CD4-positive, alpha-beta T cell treated with Interleukin-12 subunit alpha and Interleukin-12 subunit beta, for 1 hour (primary cell): Measurements from ENCODE around the gene PERCC1.

Experiments used
- DNase-seq: peaks from one replicate; pipeline ENCODE4 v3.0.0-alpha.2; 2020

Gene PERCC1

DNA sequence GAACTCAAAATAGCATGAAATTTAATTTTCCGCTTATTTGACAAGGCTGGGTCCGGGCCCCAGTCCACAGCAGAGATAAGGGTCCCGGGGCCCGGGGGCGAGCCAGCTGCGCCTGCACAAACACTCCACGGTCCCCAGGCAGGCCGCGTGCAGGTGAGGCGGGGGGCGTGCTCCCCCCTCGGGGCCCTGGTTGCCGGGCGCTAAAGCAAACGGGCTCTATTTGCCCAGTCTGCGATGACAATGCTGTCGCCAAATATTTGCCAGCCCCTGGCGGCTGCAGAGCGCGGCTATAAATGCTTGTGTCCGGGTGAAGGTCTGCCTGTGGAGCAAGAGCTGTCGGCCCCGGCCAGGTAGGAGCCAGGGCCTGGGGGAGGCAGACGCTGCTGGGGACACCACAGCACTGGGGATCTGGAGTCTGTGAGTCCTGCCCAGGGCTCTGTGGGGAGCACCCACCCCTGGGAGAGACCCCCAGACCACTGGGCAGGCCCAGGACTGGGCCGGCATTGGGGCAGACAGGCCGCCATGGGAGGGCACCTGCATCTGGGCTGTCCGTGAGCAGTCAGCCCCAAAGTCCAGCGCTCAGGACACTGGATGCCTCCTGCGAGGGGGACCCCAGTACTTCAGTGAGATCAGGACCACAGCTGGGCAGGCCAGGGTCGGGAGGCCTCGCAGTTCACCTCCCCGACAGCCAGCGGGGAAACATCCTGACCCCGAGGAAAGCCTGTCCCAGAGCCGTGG is at the start of gene PERCC1:
PERCC1 (plus strand) TSS at position 320 of the 738 bp plus-strand sequence. CDS start 1,516 bp downstream, outside the sequence.
- no peak for DNase-seq

DNA sequence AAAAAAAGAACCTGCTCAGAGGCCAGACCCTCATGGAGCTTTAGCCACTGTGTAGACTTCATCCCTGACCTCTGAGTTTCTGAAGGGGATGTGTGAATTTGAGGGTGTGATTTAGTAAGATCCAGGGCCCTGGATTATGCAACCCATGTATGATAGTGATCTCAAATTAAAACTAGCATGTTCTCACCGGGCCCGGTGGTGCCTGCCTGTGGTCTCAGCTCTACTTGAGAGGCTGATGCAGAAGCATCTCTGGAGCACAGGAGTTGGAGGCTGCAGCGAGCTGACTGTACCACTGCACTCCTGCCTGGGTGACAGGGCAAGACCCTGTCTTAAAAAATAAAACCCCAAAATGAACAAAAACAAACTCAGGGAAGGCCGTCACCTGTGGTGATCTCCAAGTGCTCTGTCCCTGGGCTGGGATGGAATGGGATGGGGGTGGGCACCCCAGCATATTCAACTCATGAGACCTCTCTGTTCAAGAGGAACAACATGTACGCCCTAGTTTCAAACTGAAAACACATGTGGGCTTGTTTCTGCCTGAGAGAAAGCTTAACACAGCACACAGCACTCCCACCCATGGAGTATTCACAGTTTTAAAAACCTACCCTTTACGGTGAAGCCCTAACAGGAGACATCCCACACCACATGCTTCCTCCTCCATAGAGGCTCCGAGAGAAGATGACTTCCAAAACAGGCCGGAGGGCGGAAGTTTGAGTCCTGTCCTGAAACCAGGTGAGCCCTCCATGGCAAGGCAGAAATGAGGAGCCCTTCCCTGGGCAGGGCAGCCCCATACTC is 49.1 kb upstream of the PERCC1 start:
- DNase-seq: no peak

DNA sequence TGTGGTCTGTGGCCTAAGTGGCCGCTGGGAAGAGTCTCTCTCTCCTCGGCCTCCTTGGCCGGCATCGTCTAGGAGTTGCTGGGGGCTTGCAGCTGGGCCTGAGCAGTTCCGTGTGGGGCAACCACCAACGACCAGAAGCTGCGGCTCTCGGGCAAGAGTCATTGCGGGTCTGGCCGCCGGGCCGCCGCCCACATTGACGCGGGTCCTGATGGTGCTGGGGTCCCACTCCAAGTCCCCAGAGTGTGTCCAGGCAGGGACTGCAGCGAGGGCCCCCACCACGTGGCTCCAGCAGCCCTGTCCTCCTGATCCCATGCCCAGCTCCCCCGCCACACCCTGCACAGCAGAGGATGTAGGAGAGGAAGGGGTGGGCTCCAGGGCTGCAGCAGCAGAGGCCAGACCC is 47.3 kb upstream of the PERCC1 start:
- DNase-seq: no peak

DNA sequence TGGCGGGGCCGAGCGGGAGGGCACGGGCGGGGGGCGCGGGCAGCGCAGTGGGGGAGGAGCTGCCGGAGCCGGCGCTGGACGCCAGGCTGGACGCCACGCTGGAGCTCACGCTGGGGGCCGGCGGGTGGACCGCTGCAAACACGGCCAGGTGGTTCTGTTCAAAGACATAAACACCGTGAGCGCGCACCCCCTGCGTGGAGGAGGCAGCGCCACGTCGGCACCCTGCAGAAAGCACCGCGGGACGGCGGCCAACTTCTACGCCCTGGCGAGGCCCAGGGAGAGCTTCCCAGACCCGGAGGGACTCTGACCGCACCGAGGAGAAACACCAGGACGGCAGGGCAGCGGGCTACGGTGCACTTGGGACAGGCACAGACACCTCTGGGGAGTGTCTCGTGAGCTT is 45.6 kb upstream of the PERCC1 start:
- no peak for DNase-seq

DNA sequence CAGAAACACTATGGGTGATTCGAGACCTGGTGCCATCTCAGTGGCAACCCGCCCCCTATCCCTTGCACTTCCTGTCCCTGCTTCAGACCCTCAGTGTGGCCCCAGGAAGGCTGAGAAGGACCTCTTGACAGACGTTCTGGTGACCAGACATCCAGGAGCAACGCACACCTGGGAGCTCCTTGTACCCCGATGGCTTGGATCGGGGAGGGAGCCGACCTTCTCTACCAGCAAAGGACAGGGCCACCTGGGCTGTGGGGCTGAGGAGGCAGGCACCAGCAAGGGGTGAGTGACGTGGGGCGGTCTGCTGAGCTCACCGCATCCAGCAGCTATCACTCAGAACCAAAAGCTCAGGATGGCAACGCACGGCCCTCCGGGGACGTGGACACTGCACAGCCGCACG is 43.5 kb upstream of the PERCC1 start:
- DNase-seq: no peak

DNA sequence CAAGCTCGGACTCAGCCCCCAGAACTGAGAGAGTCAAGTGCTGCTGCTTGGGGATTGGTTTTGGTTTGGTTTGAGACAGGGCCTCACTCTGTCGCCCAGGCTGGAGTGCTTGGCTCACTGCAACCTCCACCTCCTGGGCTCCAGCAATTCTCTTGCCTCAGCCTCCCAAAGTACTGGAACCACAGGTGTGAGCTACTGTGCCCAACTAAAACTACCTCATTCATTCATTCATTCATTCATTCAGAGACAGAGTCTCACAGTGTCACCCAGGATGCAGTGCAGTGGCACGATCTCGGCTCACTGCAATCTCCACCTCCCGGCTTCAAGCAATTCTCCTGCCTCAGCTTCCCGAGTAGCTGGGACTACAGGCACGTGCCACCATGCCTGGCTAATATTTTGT is 41.1 kb upstream of the PERCC1 start:
- no peak for DNase-seq

DNA sequence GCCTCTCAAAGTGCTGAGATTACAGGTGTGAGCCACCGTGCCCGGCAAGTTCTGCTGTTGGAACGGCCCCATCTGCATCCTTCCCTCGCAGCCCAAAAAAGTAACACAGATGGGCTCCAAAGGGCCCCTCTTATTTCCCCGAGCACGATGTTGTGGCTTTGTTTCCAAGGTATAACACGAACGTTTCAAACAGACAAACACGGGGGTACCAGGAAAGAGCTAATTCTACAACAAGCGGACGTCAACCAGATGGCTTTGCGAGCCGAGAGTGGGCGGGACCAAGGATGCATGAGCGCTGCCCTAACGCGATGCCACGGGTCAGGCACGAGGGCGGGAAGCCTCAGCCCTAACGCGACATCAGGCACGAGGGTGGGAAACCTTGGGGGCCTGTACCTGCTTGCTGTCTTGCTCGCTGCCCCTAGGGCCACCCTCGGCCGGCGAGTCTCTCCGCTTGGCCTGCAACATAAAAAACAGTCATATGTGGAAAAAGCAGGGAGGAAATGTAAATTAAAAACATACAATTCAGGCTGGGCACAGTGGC is 40.6 kb upstream of the PERCC1 start:
- no peak for DNase-seq

DNA sequence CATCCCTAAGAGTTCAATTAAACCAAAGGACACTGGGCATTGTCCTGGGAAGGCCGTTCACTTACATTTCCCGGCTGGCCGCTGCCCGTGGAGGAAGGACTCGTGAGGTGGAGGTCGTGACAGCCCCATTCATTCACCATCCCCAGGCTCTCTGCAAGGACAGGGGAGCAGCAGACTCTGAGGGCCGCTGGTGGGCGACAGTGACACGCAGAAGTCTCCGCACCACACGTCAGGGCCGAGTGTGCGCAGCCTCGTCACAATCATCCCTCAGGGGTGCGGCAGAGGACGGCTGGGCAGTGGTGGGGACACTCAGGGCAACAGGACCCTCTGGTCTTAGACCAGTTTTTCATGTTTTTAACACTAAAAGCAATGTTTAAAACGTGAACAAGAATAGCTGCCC is 38.1 kb upstream of the PERCC1 start:
- no peak for DNase-seq

DNA sequence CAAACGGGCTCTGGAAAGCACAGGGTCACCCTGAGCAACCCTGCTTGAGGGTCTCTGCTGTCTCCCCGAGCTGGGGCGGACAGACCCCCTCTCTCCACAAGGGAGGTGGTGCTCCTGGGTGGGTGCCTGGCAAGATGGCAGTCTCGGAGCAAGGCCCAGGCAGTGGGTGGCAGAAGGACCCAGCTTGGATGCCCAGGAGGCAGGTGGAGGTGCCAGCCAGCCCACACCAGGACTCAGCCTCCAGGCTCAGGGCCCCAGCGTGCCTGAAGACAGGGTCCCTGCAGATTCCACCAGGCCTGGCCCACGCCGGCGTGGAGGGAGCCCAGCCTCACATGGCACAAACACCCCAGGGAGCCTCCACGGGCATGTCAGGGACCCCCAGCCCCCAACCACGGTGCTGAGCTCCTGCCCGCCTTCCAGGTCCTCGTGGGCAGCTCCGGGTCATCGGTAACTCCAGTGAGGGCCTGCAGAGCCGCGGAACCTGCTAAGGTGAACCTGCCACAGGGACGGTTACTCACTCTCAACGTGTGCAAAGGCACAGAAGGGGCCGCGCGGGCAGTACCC is 37.2 kb upstream of the PERCC1 start:
- no peak for DNase-seq

DNA sequence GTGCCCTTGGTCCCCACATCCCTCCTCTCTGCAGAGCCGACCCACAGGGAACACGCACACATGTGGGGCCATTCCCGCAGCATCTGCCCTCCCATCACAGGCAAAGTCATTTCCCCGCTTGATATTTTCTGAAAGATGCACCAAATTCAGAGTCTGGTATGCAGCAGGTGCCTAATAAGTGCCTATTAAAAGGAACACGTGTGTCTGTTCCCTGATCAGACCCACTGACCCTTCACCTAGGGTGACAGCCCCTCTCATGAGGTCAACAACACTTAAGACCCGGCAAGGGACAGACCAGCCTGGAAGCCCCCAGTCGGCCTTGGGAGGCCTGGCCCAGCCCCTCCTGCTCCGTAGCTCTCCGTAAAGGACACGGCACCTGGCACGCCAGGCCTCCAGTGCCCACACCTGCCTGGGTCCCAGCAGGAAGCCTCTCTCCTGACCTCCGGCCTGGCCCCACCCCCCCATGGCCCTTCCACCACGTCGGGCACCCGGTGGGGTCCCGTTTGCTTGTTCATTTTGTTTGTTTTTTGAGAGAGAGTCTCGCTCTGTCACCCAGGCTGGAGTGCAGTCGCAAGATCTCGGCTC is 36.4 kb upstream of the PERCC1 start:
- DNase-seq: no peak

DNA sequence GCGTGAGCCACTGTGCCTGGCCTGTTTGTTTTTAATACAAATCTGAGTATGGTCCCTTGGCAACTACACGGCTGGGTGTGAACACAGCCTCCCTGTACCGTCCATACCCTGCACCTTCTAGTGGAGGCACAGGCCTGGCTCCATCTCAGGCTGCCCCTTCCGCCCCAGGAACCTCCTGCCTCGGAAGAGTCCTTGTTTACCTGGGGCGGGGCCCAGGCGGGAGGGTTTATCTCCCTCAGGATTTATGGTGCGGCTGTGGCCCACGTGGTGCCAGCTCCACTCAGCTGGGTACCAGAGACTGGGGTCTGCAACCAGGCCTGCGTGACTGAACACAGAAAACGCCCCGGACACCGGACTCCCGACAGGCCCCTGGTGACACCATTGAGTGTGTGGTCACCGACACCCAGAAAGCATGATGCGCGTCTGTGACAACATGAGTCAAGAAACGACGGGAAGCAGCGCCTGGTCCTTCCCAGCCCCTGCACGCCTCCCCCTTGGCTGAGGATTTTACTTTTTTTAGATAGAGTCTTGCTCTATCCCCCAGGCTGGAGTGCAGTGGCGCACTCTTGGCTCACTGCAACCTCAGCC is 35.3 kb upstream of the PERCC1 start:
- no peak for DNase-seq

DNA sequence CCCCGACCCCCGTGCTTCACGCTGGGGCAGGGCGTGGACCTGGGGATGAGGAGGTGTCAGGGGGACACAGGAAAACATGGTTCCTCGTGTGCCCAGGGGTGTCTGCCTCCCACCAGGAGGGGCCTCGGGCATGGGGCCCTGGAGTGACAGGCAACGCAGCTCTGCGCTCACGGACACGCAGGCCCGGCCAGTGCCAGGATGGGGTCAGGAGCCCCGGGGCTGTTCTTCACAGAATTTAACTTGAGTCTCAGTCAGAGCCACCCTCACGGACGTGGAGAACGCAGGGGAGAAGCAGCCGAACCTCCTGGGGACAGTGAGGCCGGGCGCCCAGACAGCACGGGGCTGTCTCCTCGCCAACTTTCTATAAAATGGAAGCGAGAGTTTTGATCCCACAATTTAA is 33.1 kb upstream of the PERCC1 start:
- DNase-seq: no peak

DNA sequence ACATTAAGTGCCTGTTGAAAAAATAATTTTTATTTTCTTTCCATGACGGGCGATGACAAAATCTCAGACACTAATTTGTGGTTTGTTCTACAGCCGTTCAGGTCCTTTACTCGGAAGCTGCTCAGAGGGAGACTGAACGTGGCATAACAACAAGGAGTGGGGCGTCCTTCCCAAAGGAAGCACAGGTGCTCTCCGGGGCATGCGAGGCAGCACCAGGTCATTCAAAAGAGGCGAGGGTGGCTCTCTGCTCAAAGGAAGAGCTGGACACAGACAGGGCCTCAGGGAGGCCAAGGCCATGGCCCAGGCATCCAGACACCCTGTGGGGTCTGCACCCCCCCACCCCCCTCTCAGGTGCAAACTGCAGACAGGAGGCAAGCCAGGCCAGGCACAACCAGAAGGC is 32.5 kb upstream of the PERCC1 start:
- no peak for DNase-seq

DNA sequence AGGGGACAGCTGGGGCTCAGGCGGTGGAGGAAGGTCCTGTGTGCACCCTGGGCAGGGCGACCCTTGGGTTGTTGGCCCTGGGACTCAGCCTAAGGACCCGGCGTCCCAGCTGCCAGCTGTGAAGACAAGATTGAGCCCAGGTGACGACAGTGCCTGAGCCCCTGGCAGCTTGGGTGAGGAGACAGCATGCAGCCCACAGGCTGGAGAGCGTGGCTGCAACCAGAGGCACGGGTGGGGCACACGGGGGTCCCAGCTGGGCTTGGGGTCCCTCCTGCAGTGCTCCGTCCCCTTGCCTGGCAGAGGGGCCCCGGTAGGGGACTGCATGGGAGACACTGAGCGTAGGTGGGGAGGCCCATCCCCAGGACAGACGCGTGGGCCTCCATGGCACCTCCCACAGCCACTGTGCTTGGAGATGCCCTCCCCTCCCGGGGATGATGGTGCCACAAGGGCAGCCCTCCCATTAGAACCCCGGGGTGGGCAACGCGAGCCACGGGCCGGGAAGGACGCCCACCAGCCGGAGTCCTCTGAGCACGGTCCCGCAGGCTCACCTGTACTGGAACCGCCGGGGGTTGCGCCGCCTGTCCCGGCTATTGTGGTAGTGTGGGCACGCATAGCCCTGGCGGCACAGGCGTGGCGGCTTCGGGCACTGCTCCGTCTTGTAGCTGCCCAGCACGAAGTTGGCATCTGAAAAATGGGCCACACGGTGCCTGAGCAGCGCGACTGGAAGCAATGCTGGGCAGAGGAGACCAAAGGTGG is 31.9 kb upstream of the PERCC1 start:
- DNase-seq: no peak

DNA sequence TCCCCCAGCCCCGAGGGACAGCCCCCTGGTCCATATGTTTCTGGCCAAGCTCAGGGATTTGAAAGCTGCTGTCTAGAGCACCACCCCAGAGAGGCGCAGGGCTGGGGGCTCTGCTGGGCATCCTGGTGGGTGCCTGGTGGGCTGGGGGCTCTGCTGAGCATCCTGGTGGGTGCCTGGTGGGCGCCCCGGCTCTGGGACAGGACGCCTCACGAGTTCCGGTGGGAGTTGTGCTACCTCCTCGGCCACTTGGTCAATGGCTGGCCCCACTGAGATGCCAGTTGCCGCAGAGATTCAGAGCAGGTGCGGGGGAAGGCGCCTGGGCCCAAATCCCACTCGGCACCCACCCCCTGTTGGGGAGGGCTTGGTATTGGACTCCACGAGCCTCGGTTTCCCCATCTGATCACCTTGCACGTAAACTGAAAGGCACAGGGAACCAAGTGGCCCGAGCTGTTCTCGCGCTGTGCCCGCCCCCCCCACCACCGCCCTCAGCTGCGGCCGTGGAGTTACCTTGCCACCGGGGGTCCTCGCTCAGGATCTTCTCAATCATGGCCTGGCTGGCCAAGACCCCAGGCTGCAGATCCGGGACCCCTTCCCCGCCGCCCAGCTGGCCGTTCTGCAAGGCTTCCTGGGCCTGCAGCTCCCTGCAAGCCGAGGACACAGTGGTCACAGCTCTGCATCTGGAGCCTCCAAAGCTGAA is 29.7 kb upstream of the PERCC1 start:
- DNase-seq: no peak

DNA sequence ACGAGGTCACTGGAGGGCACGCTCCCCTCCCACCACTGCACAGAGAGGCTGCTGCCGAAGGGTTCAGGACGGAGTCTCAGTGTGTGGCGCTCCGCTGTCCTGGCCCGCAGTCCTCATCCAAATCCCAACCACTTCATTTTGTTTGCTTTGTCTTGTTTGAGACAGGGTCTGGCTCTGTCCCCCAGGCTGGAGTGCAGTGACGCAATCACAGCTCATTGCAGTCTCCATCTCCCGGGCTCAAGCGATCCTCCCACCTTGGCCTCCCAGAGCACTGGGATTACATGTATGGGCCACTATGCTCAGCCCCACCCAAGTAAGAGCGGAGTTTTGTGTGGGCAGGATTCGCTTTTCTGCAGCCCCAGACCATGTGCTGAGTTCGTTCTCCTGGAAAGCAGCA is 29.1 kb upstream of the PERCC1 start:
- DNase-seq: no peak

DNA sequence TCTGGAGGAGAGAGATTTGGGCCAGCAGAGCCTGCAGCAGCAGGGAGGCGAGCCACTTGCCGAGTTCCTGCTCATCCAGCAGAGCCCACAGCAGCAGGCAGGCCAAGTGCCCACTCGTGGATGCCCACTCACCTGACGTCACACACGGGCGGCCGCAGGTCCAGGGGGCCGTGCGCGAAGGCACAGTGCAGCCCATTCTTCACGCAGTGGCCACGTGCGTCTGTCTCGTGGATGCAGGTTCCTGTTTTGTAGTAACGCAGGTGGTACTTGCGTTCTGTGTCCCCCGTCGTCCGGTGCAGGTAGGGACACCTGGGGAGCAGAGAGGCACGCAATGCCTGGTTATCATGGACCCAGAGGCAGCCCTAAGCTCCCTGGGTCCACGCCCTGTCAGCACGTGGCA is 27.8 kb upstream of the PERCC1 start:
- no peak for DNase-seq

DNA sequence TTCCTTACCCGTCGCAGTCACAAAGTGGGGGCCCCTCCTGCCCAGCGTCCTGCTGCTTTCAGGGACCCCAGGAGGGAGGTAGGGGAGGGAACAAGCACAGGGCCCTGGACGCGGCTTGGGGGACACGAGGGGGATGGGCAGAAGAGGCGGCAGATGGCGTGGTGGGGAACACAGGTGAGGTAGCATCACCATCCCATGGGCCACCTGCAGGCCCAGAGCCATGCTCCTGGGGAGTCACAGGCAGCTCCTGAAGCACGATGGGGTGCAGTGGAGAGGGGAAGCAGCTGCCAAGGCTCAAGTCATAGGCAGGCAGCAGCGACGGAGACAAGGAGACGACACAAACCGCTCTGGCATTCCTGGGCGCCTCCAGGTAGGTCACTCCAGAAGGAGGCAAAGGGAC is 27.1 kb upstream of the PERCC1 start:
- DNase-seq: no peak

DNA sequence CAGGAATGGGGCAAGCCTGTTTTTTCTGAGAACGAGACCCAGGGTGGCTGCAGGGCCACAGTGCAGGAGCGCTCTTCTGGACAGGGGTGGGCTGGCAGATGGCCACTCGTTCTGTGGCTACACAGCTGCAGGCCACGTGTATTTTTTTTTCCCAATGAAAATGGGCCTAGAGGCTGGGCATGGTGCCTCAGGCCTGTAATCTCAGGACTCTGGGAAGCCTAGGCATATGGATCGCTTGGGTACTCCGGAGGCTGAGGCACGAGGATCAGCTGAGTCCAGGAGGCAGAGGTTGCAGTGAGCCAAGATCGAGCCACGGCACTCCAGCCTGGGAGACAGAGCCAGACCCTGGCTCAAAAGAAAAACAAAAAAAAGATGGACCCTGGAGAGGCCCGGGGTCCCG is 23.1 kb upstream of the PERCC1 start:
- DNase-seq: no peak

DNA sequence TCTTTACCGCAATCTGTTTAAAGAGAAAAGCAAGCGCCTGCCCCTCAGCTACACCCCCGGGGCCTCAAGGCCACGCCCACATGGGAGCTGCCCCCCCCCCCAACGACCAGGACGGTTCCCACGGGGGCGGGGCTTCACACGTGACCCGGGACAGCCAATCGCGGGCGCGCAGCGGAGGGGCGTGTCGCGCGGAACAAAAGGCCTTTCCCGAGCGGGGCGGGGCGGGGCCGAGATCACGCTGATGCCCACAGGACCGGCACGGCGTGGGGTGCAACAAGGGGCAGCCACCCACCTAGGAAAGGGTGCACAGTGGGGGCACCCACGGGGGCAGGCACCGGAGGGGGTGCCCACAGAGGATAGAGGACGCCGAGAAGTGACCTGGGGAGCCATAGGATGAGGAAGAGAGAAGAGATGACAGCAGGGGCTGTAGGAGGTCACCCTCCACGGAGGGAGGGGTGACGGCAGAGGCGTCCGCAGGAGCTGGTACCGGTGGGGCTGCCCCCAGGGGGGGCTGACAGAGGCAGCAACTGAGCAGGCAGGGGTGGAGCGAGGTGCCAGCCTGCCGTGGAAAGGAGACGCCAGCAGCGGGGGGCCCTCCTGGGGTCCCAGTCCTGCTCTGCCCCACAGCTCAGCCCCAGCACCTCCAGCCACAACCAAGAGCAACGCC is 22.6 kb upstream of the PERCC1 start:
- peak; percentile 97 for DNase-seq

DNA sequence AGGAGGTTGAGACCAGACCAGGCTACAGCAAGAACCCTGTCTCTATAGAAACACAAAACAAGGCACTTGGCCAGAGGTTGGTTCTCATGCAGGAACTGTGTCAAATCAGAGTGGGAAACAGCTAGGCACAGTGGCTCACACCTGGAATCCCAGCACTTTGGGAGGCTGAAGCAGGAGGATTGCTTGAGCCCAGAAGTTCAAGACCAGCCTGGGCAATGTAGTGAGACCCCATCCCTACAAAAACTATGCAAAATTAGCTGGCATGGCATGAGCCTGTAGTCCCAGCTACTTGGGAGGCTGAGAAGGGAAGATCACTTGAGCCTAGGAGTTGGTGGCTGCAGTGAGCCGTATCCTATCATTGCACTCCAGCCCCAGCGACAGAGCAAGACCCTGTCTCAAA is 18.0 kb upstream of the PERCC1 start:
- no peak for DNase-seq
